DND-41 (cell line): ENCODE results near the gene KRT78.

Experiments
- ATAC-seq: fragments of 200-7000 bp; cut with Tn5 transposase; 3 replicates; pipeline ENCODE4 v1.9.1; 2021; ENCODE audit warnings: low read depth; ENCODE audit not compliant: insufficient read depth
- DNase-seq: peaks from one replicate; pipeline ENCODE4 v3.0.0-alpha.2; 2020
- H2AFZ ChIP-seq: 2 replicates; pipeline ENCODE4 v1.6.0; 2012; ENCODE audit warnings: low read depth, low read length
- H3K27ac ChIP-seq: 2 replicates; pipeline ENCODE4 v1.5.1; 2012; ENCODE audit warnings: low read length, inconsistent platforms
- H3K27me3 ChIP-seq: fragments of 200-600 bp; sonication (generic); 2 replicates; pipeline ENCODE4 v1.6.0; 2012; ENCODE audit warnings: low read length, mild to moderate bottlenecking, inconsistent platforms; ENCODE audit not compliant: insufficient read depth, poor library complexity
- H3K36me3 ChIP-seq: 2 replicates; pipeline ENCODE4 v1.5.1; 2012; ENCODE audit warnings: low read length, inconsistent platforms; ENCODE audit not compliant: insufficient read depth
- H3K4me1 ChIP-seq: 2 replicates; pipeline ENCODE4 v1.5.1; 2012; ENCODE audit warnings: mild to moderate bottlenecking, low read length; ENCODE audit not compliant: insufficient read depth
- H3K4me2 ChIP-seq: 2 replicates; pipeline ENCODE4 v1.6.0; 2012; ENCODE audit warnings: mild to moderate bottlenecking, moderate library complexity, low read length, inconsistent platforms; ENCODE audit not compliant: insufficient read depth
- H3K4me3 ChIP-seq, 2 experiments: fragments of 200-600 bp in 1 of 2; shearing (Covaris generic) in 1 of 2; 2 replicates each; pipeline ENCODE4 v1.5.1; 2012 to 2016; ENCODE audit warnings: inconsistent platforms in 2 of 2, low read length in 2 of 2, mild to moderate bottlenecking in 2 of 2, low read depth in 1 of 2, moderate library complexity in 1 of 2
- H3K79me2 ChIP-seq: 2 replicates; pipeline ENCODE4 v1.6.0; 2012; ENCODE audit warnings: low read length, inconsistent platforms; ENCODE audit not compliant: insufficient read depth
- H3K9ac ChIP-seq: 2 replicates; pipeline ENCODE4 v1.6.0; 2012; ENCODE audit warnings: low read depth, mild to moderate bottlenecking, inconsistent platforms, low read length, moderate library complexity
- H3K9me3 ChIP-seq: 2 replicates; pipeline ENCODE4 v1.5.1; 2012; ENCODE audit warnings: low read length, moderate library complexity, mild to moderate bottlenecking, inconsistent platforms; ENCODE audit not compliant: insufficient read depth, severe bottlenecking
- H4K20me1 ChIP-seq: 2 replicates; pipeline ENCODE4 v1.6.0; 2012; ENCODE audit warnings: low read length; ENCODE audit not compliant: insufficient read depth
- CTCF ChIP-seq: IDR thresholded peaks from 2 replicates; pipeline ENCODE4 v1.5.1; 2012; ENCODE audit warnings: borderline replicate concordance, low read length, moderate library complexity, mild to moderate bottlenecking; ENCODE audit not compliant: poor library complexity, severe bottlenecking; ENCODE audit errors: extremely low read depth
- EZH2 ChIP-seq: IDR thresholded peaks from 3 replicates; pipeline ENCODE4 v1.6.1; 2012; ENCODE audit warnings: borderline replicate concordance, low read depth, mild to moderate bottlenecking, moderate library complexity, low read length, inconsistent platforms; ENCODE audit not compliant: severe bottlenecking

Gene KRT78

DNA sequence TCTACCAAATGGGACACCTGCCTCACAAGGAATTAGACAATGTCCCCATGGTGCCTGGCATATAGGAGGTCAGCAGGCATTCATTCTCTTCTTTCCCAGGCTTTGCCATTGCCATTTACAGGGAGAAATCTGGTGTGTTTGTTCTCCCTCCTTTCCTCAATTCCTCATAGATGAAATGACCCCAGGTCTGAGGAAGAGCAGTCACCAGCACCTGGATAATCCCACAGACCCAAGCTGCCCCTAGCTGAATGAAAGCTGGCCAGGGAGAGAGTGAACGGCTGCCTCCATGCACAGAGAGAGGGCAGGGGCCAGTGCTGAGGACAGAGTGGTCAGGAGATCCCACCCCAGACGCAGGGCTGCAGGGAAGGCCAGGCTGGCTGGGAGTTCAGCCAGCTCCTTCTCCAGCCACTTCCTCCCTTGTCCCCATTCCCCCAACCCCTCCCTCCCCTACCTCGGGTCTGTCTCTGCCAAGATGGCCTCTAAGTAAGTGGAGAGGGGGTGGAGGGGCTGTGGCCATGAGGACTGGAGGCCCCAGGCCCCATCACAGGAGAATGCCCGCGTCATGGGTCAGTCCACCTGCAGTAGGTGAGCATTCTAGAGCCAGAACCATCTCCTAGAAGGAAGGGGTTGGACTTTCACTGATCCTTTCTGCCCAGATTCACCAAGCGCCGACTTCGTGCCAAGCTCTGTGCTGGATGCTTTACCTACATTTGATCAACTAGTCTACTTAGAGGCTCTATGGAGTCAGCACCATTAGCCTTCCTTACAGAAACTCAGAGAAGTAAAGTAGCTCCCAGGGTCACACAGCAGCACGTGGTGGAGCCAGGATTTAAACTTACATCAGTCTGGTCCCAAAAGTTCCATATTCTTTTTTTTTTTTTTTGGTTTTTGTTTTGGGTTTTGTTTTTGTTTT is 32.9 kb downstream of the KRT78 start:
- Histone ChIP-seq H3K4me3 (no peak overlapping the region), H3K27ac (no peak overlapping the region), H3K79me2 (no peaks in the 10 kb centered on the region), H3K36me3 (no peaks in the 10 kb centered on the region), H3K9ac (no peak overlapping the region), H3K4me1 (no peaks in the 10 kb centered on the region), H4K20me1 (0 out of 2 replicates have a peak, but pooled peaks cover 6% of the 10 kb centered on the region), H3K4me2 (no peak overlapping the region), H3K27me3 (peaks cover 18% of the 10 kb centered on the region), H3K9me3 (no peaks in the 10 kb centered on the region), H2AFZ (no peak overlapping the region)
- no peak for TF ChIP-seq CTCF
- no peak for TF ChIP-seq EZH2
- ATAC-seq (no peak), DNase-seq (no peak)

GRCh38 chr12:52815161-52815560 is 33.6 kb downstream of the KRT78 start:
- no peak overlapping the region for H3K9ac ChIP-seq
- H4K20me1 ChIP-seq = 0 out of 2 replicates have a peak, but pooled peaks cover under 1% of the 10 kb centered on the region
- no peaks in the 10 kb centered on the region for H3K4me1 ChIP-seq
- H3K36me3 ChIP-seq = no peaks in the 10 kb centered on the region
- TF ChIP-seq CTCF = no peak
- TF ChIP-seq EZH2 = no peak
- H3K4me2 ChIP-seq = no peak overlapping the region
- no peak overlapping the region for H3K27ac ChIP-seq
- peaks cover 12% of the 10 kb centered on the region for H3K27me3 ChIP-seq
- no peak for ATAC-seq
- no peak overlapping the region for H2AFZ ChIP-seq
- H3K9me3 ChIP-seq = no peaks in the 10 kb centered on the region
- H3K79me2 ChIP-seq = no peaks in the 10 kb centered on the region
- no peak for DNase-seq
- H3K4me3 ChIP-seq = no peak overlapping the region

- no peak overlapping the region for H3K9ac ChIP-seq
- H2AFZ ChIP-seq = no peak overlapping the region
- ATAC-seq = no peak
- no peak overlapping the region for H3K4me2 ChIP-seq
- H3K27me3 ChIP-seq = peaks cover 9% of the 10 kb centered on the region
- no peaks in the 10 kb centered on the region for H3K4me1 ChIP-seq
- H3K27ac ChIP-seq = no peak overlapping the region
- TF ChIP-seq EZH2 = no peak
- no peak for TF ChIP-seq CTCF
- no peaks in the 10 kb centered on the region for H3K9me3 ChIP-seq
- H3K79me2 ChIP-seq = no peaks in the 10 kb centered on the region
- no peaks in the 10 kb centered on the region for H4K20me1 ChIP-seq
- no peak overlapping the region for H3K4me3 ChIP-seq
- DNase-seq = no peak
- H3K36me3 ChIP-seq = no peaks in the 10 kb centered on the region
These were observed 34.1 kb downstream of the KRT78 start for GRCh38 chr12:52814710-52815155.
